ENCODE measurements around the gene KHSRP.

GRCh38 chr19:6458695-6459261 lies 34.2 kb upstream of the KHSRP start:
- TF ChIP-seq, protein P1, sequence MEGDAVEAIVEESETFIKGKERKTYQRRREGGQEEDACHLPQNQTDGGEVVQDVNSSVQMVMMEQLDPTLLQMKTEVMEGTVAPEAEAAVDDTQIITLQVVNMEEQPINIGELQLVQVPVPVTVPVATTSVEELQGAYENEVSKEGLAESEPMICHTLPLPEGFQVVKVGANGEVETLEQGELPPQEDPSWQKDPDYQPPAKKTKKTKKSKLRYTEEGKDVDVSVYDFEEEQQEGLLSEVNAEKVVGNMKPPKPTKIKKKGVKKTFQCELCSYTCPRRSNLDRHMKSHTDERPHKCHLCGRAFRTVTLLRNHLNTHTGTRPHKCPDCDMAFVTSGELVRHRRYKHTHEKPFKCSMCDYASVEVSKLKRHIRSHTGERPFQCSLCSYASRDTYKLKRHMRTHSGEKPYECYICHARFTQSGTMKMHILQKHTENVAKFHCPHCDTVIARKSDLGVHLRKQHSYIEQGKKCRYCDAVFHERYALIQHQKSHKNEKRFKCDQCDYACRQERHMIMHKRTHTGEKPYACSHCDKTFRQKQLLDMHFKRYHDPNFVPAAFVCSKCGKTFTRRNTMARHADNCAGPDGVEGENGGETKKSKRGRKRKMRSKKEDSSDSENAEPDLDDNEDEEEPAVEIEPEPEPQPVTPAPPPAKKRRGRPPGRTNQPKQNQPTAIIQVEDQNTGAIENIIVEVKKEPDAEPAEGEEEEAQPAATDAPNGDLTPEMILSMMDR (IDR thresholded peaks at IDR 0.05), result no peak
- no peak for TF ChIP-seq EZH2 (IDR thresholded peaks at IDR 0.05; ENCODE audit: borderline replicate concordance, insufficient read depth, low read depth, low read length, poor library complexity, severe bottlenecking)
